ENCODE data around the gene ADORA1. TPM values are rescaled to one million over a fixed set of nuclear protein-coding genes. Genes with fewer than 3 reads are reported as not detected.

The ADORA1 gene
- total and polyA plus RNA-seq, 2 donors from 2014 or later: 4.9 to 21.2 TPM

- peak in 1 of 5 donors; percentile 44 for DNase-seq
- intact Hi-C loops (cut with DNase I): no loop called here
- no peaks in the 10 kb centered on the region for H3K27me3 ChIP-seq (ENCODE audit: control insufficient read depth, insufficient read depth, low read length)
- H3K9ac ChIP-seq (ENCODE audit: low read length in 3 of 3): no peak overlapping the region
- H3K36me3 ChIP-seq (ENCODE audit: control insufficient read depth in 2 of 3, insufficient read depth in 3 of 3, low read length in 3 of 3): no peaks in the 10 kb centered on the region
- FAIRE-seq: no peak
- no peaks in the 10 kb centered on the region for H3K9me3 ChIP-seq (ENCODE audit: control insufficient read depth in 2 of 3, insufficient read depth in 1 of 3, low read length in 3 of 3)
- no peak overlapping the region for H3K4me3 ChIP-seq (ENCODE audit: low read length in 3 of 3)
- peaks cover 2 to 17% (median 14%) of the 10 kb centered on the region in 3 donors for H3K4me1 ChIP-seq (ENCODE audit: control insufficient read depth in 2 of 3, insufficient read depth in 2 of 3, low read depth in 1 of 3, low read length in 3 of 3)
- no peak for TF ChIP-seq CTCF (IDR thresholded peaks at IDR 0.05; ENCODE audit: borderline replicate concordance, extremely low read depth, insufficient read depth)
- no peak overlapping the region for H3K27ac ChIP-seq (ENCODE audit: low read depth in 2 of 2, low read length in 2 of 2)
Measured at GRCh38 chr1:203149188-203149840, 21.8 kb downstream of the ADORA1 start.

- no peaks in the 10 kb centered on the region for H3K27me3 ChIP-seq (ENCODE audit: control insufficient read depth, insufficient read depth, low read length)
- no peaks in the 10 kb centered on the region for H3K9me3 ChIP-seq (ENCODE audit: control insufficient read depth in 2 of 3, insufficient read depth in 1 of 3, low read length in 3 of 3)
- intact Hi-C loops (cut with DNase I): no loop called here
- no peak overlapping the region for H3K9ac ChIP-seq (ENCODE audit: low read length in 3 of 3)
- no peak for TF ChIP-seq CTCF (IDR thresholded peaks at IDR 0.05; ENCODE audit: borderline replicate concordance, extremely low read depth, insufficient read depth)
- no peak for FAIRE-seq
- no peaks in the 10 kb centered on the region for H3K36me3 ChIP-seq (ENCODE audit: control insufficient read depth in 2 of 3, insufficient read depth in 3 of 3, low read length in 3 of 3)
- peaks cover 2 to 17% (median 14%) of the 10 kb centered on the region in 3 donors for H3K4me1 ChIP-seq (ENCODE audit: control insufficient read depth in 2 of 3, insufficient read depth in 2 of 3, low read depth in 1 of 3, low read length in 3 of 3)
- peak in 2 of 5 donors; percentile 17 to 31 for DNase-seq
- H3K4me3 ChIP-seq (ENCODE audit: low read length in 3 of 3): no peak overlapping the region
- H3K27ac ChIP-seq (ENCODE audit: low read depth in 2 of 2, low read length in 2 of 2): no peak overlapping the region
Measured at GRCh38 chr1:203150511-203151297, 23.2 kb downstream of the ADORA1 start.

- TF ChIP-seq CTCF (IDR thresholded peaks at IDR 0.05; ENCODE audit: borderline replicate concordance, extremely low read depth, insufficient read depth): no peak
- no peak overlapping the region for H3K4me3 ChIP-seq (ENCODE audit: low read length in 3 of 3)
- H3K9ac ChIP-seq (ENCODE audit: low read length in 3 of 3): no peak overlapping the region
- intact Hi-C loops (cut with DNase I): no loop called here
- no peak for FAIRE-seq
- no peaks in the 10 kb centered on the region for H3K9me3 ChIP-seq (ENCODE audit: control insufficient read depth in 2 of 3, insufficient read depth in 1 of 3, low read length in 3 of 3)
- H3K4me1 ChIP-seq (ENCODE audit: control insufficient read depth in 2 of 3, insufficient read depth in 2 of 3, low read depth in 1 of 3, low read length in 3 of 3): peaks cover 2 to 17% (median 14%) of the 10 kb centered on the region in 3 donors
- H3K27ac ChIP-seq (ENCODE audit: low read depth in 2 of 2, low read length in 2 of 2): no peak overlapping the region
- H3K36me3 ChIP-seq (ENCODE audit: control insufficient read depth in 2 of 3, insufficient read depth in 3 of 3, low read length in 3 of 3): no peaks in the 10 kb centered on the region
- DNase-seq: peak; percentile 22 to 91 (median 80)
- no peaks in the 10 kb centered on the region for H3K27me3 ChIP-seq (ENCODE audit: control insufficient read depth, insufficient read depth, low read length)
Measured at GRCh38 chr1:203151362-203152157, 24.0 kb downstream of the ADORA1 start.
